GM03348 (cell line): ENCODE results near the gene CHERP.

Experiments used
- DNase-seq: peaks from one replicate; pipeline ENCODE4 v3.0.0; 2012; ENCODE audit warnings: low spot score

The CHERP gene

GRCh38 chr19:16542910-16543472, 754 bp upstream of the CHERP start:
- DNase-seq = no peak

GRCh38 chr19:16541526-16542044, 652 bp downstream of the CHERP start:
- DNase-seq = no peak

GRCh38 chr19:16540948-16541347, 1.3 kb downstream of the CHERP start:
- DNase-seq = no peak

GRCh38 chr19:16537111-16537510, 5.1 kb downstream of the CHERP start:
- no peak for DNase-seq

- no peak for DNase-seq
Observed at GRCh38 chr19:16536130-16536529, 6.1 kb downstream of the CHERP start.

GRCh38 chr19:16535381-16535780, 6.9 kb downstream of the CHERP start:
- no peak for DNase-seq

GRCh38 chr19:16532440-16533234, 9.6 kb downstream of the CHERP start:
- DNase-seq = no peak

GRCh38 chr19:16531380-16531669, 10.9 kb downstream of the CHERP start:
- DNase-seq = no peak

GRCh38 chr19:16530540-16531379, 11.5 kb downstream of the CHERP start:
- DNase-seq = no peak

GRCh38 chr19:16529466-16530144, 12.6 kb downstream of the CHERP start:
- no peak for DNase-seq

GRCh38 chr19:16527971-16528521, 14.2 kb downstream of the CHERP start:
- no peak for DNase-seq

GRCh38 chr19:16527334-16527935, 14.8 kb downstream of the CHERP start:
- no peak for DNase-seq

- DNase-seq = no peak
Observed at GRCh38 chr19:16525751-16526481, 16.3 kb downstream of the CHERP start.

- DNase-seq = no peak
Observed at GRCh38 chr19:16524991-16525734, 17.1 kb downstream of the CHERP start.

GRCh38 chr19:16522559-16523377, 19.5 kb downstream of the CHERP start:
- no peak for DNase-seq

GRCh38 chr19:16521715-16522289, 20.4 kb downstream of the CHERP start:
- DNase-seq = no peak

- DNase-seq = no peak
Observed at GRCh38 chr19:16520986-16521624, 21.1 kb downstream of the CHERP start.
